Mucosa of gallbladder (tissue), 1 donor: ENCODE results near the gene RUNX2. TPM values are rescaled to one million over a fixed set of nuclear protein-coding genes. Genes with fewer than 3 reads are reported as not detected.

Source experiments
- DNase-seq: peaks from one replicate; pipeline ENCODE4 v3.0.0-alpha.2; 2020; ENCODE audit warnings: low spot score
- total RNA-seq: library from RNA; stranded (reverse); gene quantifications from one replicate; pipeline ENCODE4 v1.2.1, GENCODE V29; 2021
- donor health status: DM: no; HTN: no; CAD: no.

RUNX2 gene
- total RNA-seq, 1 donor from 2014 or later, result 5.3 TPM

DNA sequence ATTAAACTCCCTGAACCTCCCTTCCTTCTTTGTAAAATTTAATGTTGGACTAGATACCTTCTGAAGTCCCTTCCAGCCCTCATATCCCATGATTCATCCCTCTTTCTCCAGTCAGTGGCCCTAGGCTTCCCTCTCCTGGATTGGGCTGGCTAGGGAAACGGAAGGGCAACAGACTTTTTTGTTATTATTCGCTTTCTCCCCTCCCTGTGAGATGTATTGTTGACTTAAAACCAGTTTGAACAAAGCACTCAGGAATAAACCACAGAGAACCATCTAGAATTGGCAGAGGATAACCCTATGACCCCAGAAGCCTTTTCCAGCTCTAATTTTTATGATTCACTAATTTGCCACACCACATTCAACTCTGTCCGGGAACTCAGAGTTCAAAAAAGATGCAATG, 289.3 kb downstream of the RUNX2 start:
- no peak for DNase-seq

- no peak for DNase-seq
These were observed 290.1 kb downstream of the RUNX2 start for GRCh38 chr6:45618259-45618658.

DNA sequence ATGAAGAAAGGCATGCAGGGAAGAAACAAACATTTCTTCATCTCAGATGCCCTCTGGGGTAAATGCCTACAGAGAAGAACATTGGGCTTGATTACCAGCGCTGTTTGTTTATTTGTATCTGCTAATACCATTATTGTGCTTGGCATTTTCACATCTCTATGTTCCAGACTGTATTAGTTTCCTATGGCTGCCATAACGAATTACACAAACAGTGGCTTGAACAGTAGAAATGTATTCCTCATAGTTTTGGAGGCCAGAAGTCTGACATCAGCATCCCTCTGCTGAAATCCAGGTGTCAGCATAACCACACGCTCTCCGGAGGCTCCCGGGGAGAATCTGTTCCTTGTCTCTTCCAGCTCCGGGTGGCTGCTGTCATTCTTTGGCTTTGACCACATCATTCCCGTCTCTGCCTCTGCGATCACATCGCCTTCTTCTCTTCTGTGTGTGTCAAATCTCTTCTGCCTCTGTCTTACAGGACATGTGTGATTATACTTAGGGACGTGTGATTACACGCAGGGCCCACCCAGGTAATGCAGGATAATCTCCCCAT, 291.2 kb downstream of the RUNX2 start:
- DNase-seq, result no peak

GRCh38 chr6:45619994-45620471, 291.9 kb downstream of the RUNX2 start:
- no peak for DNase-seq

DNA sequence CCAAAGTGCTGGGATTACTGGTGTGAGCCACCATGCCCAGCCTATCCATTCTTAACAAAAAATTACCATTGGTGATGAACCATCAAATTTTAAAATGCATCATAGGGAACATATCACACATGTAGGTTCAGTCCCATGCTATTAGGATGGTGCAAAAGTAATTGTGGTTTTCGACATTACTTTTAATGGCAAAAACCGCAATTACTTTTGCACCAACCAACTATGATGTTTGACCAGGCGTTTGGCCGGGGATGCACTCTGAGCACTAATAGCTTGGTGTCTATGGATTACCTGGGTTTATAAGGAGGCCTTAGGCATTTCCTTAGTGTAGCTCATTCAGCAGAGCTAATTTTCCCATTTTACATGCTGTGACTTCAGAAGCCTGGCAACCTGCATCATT, 296.1 kb downstream of the RUNX2 start:
- DNase-seq, result no peak

- DNase-seq, result no peak
These were observed 297.1 kb downstream of the RUNX2 start for GRCh38 chr6:45625191-45625664.

- no peak for DNase-seq
These were observed 298.2 kb downstream of the RUNX2 start for GRCh38 chr6:45626087-45626891.

GRCh38 chr6:45630314-45630713, 302.2 kb downstream of the RUNX2 start:
- DNase-seq, result no peak

- no peak for DNase-seq
These were observed 302.7 kb downstream of the RUNX2 start for GRCh38 chr6:45630801-45631200.

DNA sequence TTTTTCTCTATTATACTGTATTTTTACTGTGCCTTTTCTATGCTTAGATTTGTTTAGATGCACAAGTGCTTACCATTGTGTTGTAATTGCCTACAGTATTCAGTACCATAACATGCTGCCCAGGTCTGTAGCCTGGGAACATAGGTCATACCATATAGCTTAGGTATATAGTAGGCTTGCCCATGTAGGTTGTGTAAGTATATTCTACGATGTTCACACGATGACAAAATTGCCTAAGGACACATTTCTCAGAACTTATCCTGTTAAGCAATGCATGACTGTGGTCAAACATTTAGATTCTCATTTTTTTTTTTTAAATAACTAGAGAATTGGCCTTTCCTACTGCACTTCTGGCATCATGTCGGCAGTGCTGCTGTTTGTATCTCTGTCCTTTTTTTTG, 303.3 kb downstream of the RUNX2 start:
- DNase-seq, result no peak

- no peak for DNase-seq
These were observed 305.3 kb downstream of the RUNX2 start for GRCh38 chr6:45633272-45633908.

GRCh38 chr6:45634231-45634630, 306.1 kb downstream of the RUNX2 start:
- no peak for DNase-seq

DNA sequence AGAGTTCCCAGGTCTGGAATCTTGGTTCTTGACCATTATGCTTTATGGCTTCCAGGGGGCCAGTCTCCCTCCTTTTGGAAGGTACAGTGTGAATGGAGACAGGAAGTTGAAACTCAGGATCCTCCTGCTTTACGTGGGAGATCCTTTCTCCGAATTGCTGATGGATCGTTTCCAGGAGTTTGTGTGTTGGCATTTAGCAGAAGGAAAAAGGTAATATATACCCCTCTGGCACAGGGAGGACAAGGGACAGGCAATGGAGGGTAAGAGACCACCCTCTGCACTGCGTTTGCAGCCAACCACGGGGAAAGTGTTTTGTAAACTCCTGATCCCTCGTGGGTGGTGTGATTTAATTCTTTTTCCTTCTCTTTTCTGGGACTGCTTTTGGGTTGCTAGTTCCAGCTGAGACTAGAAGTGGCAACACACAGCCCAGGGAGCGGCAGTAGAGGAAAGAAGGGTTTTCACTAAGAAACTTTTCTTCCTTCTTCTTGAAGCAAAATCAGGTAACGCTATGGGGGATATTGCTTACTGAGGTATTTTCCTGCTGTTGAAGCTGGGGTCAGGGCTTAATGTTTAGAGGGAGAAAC, 307.2 kb downstream of the RUNX2 start:
- DNase-seq, result no peak

GRCh38 chr6:45637056-45637455, 308.9 kb downstream of the RUNX2 start:
- DNase-seq, result no peak

- no peak for DNase-seq
These were observed 309.6 kb downstream of the RUNX2 start for GRCh38 chr6:45637611-45638257.

DNA sequence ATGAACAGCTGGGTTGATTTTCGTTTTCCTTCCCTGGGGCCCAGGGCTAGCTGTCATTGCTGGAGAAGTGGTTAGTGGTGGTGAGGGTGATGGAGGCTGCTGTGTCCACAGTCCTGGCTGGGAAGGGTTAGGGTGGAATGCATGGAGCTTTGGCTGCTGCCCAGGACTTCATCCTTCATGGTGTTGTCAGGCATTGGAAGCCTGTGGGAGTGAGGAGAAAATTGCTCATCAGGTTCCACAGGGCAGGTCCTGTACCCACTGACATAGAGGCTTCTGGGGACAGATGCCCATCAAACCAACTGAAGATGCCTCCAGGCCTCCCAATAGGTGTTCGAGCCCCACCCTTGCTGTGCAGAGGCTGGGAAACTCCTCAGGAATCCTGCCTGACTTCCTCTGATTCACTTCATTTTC, 312.0 kb downstream of the RUNX2 start:
- no peak for DNase-seq

DNA sequence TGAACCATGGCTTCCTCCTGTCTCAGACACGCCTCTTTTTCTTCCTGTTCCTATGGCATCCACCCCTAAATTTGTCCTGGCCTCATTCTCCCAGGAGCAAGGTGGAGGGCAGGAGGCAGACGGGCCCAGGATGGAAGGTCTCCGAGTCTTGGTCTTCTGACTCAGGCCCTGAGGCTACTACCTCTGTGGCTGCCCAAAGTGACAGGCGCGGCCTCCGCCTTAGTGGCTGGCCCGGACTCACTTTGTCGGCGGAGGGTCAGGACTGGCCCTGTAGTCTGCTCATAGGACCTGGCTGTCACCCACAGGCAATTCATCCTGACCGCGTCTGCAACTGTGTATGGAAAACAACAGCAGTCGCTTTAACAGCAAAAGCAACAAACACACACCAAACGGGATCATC, 312.7 kb downstream of the RUNX2 start:
- DNase-seq, result no peak

DNA sequence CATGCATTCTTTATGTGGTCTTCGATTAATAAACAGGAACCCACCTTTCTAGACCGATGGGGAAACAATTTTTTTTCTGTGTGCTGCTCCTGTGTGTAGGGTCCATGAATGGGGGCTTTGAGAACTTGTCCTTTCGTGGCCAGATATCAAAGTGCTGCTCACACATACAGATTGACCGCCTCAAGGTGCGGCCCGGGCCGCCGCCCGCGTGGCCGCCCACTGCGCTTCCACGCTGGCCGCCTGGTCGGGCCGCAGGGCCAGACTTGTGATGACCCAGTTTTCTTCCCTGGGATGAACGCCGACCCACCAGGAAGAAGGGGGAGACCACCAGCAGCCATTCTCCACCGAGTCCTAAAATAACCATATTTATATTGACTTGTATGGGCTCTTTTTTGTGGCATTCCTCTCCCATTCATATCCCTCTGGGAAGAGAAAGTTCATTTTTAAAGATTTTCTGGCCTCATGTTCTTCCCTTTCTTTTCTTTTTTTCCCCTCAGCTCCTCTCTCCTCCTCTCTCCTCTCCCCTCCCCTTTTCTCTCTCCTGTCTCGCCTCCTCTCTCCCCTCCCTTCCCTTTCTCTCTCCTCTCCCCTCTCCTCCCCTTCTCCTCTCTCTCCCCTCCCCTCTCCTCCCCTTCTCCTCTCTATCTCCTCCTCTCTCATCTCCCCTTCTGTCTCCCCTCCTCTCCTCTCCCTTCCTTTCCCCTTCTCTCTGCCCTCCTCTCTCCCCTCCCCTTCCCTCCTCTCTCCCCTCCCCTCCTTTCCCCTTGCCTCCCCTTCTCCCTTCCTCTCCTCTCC, 314.4 kb downstream of the RUNX2 start:
- DNase-seq, result no peak

DNA sequence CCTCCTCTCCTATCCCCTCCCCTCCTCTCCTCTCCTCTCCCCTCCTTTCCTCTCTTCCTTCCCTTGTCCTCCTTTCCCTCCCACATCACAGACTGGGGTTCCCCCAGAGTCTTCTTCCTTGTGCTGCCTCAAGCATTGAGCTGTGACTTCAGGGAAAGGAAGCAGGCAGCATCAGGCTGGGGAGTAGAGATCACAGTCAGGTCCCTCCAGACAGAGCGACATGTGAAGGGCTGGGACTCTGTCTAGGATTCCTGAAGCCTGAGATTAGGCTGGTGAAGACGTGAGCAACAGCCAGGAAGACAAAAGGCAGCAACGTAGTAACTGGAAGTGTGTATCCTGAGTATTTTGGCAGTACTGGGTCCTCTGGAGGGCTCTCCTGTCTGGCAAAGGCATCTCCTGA, 315.0 kb downstream of the RUNX2 start:
- DNase-seq, result no peak

DNA sequence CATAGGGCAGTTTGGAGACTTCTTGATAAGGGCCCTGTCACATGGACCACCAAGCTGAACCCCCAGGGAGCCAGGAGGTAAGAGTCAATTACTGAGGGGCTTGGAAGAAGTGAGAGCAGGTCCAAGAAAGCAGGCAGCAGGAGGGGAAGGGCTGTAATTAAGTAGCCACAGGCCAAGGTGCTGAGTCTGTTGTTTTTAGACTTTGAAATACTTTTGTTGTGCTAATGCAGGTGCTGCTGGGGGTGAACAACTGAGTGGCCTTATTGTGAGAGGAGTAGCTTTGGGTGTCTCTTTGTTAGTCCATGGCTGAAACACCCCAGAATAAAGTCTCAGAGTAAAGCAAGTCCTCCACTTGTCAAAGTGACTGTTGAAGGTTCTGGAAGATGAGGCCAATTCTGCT, 316.6 kb downstream of the RUNX2 start:
- no peak for DNase-seq

DNA sequence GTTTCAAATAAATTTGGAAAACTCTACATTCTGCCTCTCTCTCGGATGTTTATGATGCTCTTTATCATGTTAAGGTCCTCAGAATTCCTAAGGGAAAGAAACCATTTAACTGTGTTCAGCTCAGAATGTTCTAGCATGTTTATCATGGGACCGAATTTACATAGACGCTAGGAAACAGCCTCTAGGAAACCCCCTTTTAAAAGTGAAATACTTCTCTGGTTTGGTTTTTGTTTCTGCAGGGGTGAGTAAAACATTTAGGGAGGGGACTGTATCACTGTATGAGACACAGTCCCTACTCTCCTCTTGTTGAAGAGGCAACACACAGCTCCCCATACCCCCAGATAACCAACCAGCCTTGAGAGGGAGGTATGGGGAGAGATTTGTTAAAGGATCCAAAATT, 317.2 kb downstream of the RUNX2 start:
- no peak for DNase-seq
